ENCODE results near the gene KLF1. TPM values are rescaled to one million over a fixed set of nuclear protein-coding genes. Genes with fewer than 3 reads are reported as not detected.

The KLF1 gene
- 0.75 TPM for total RNA-seq (2013)
- polyA plus RNA-seq (under 1 TPM; 0.24 to 0.45 (median 0.28) TPM), polyA minus RNA-seq (1.8 and 2.3 TPM in 2 replicates), total RNA-seq (0.07 to 2.4 (median 0.33) reads per million in 11 experiments)

DNA sequence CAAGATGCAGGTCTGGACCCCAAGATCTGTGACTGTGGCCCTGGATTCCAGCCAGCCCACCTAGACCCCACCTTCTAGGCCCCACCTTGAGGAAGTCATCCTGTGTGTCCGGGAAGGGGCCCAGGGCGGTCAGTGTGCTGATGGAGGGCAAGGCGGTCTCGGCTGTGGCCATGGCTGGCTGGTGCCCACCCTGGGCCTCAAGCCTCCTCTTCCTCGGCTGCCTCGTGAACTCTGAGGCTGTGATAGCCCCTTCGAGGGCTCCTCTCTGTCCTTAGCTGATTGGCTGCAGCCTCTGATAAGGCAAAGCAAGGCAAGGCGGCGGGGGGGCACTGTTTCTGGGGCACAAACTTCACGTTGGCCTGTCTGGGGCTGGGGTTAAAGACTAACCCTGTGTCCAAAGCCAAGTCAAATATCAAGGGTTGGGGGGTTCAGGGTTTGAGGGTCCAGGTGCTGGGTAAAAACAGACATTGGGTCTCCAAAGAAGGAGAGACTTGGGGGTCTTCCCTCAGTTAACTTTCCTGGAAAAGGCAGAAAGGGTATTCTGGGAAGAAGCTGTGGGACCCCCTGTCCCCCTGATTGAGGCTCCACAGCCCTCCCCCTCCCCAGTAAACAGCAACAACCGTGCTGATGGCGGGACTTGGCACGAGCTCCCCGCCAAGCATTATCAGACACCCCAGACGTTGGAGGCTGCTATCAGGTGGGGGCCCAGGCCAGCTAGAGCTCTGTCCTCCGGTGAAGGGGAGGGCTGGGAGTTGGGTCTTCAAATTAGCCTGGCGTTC, at the start of gene KLF1:
TSS of gene KLF1 (minus strand) at position 233 of the 779 bp plus-strand sequence. CDS start at position 172, 61 bp downstream.
- intact Hi-C loops (cut with micrococcal nuclease), result loop anchor here in 1 of 2 donors (10.0 kb wide), 2 partner anchors 48 to 78 kb away; partner anchors contain the start of genes CALR, DAND5 and FARSA
- Mint-ChIP-seq H3K9me3 (peaks cover 8 to 27% (median 13%) of the 10 kb centered on the region in 7 donors), H3K27ac (peak within 1 kb of the TSS in 1 of 7 donors; percentile 44), H3K4me3 (peak within 1 kb of the TSS; percentile 34 to 70), H3K36me3 (no peaks in the 10 kb centered on the region), H3K4me1 (peaks cover 52% of the 10 kb centered on the region), H3K27me3 (ENCODE audit: low read depth in 3 of 3) (peaks cover 7 to 19% (median 12%) of the 10 kb centered on the region in 3 donors)
- peaks cover 4 to 18% of the 10 kb centered on the region in 2 donors for H3K9me3 ChIP-seq (replicated peaks in 1 of 2; ENCODE audit: control insufficient read depth in 1 of 2, insufficient read depth in 1 of 2, low read length in 2 of 2)
- TF ChIP-seq, protein P1, sequence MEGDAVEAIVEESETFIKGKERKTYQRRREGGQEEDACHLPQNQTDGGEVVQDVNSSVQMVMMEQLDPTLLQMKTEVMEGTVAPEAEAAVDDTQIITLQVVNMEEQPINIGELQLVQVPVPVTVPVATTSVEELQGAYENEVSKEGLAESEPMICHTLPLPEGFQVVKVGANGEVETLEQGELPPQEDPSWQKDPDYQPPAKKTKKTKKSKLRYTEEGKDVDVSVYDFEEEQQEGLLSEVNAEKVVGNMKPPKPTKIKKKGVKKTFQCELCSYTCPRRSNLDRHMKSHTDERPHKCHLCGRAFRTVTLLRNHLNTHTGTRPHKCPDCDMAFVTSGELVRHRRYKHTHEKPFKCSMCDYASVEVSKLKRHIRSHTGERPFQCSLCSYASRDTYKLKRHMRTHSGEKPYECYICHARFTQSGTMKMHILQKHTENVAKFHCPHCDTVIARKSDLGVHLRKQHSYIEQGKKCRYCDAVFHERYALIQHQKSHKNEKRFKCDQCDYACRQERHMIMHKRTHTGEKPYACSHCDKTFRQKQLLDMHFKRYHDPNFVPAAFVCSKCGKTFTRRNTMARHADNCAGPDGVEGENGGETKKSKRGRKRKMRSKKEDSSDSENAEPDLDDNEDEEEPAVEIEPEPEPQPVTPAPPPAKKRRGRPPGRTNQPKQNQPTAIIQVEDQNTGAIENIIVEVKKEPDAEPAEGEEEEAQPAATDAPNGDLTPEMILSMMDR (IDR thresholded peaks at IDR 0.05), result no peak
- H3K79me2 ChIP-seq (ENCODE audit: insufficient read depth, low read length), result peaks cover 11% of the 10 kb centered on the region
- peak within 1 kb of the TSS; percentile 87 for H2AFZ ChIP-seq (ENCODE audit: insufficient read depth, low read depth, low read length, poor library complexity, severe bottlenecking)
- H3K9ac ChIP-seq (ENCODE audit: insufficient read depth, low read length, poor library complexity, severe bottlenecking), result peak within 1 kb of the TSS; percentile 56
- H3K4me3 ChIP-seq (replicated peaks in 1 of 3; ENCODE audit: low read depth in 2 of 3, low read length in 3 of 3), result peak within 1 kb of the TSS in 2 of 3 experiments; percentile 22 to 69
- 87% methylated on average over 13 of the region's 17 CpGs for WGBS (ENCODE audit: insufficient coverage)
- peaks cover 6% of the 10 kb centered on the region for H4K20me1 ChIP-seq (ENCODE audit: insufficient read depth, low read length)
- H3K27ac ChIP-seq (ENCODE audit: low read depth in 1 of 2, low read length in 2 of 2), result no peak within 1 kb of the TSS
- H3K4me2 ChIP-seq (replicated peaks; ENCODE audit: extremely low read depth, low read length, poor library complexity, severe bottlenecking), result peak within 1 kb of the TSS; percentile 70
- H3K4me1 ChIP-seq (ENCODE audit: control insufficient read depth in 1 of 2, insufficient read depth in 2 of 2, low read length in 2 of 2), result peaks cover 55 to 62% of the 10 kb centered on the region in 2 donors
- no peaks in the 10 kb centered on the region for H3K36me3 ChIP-seq (replicated peaks in 1 of 2; ENCODE audit: control insufficient read depth in 1 of 2, insufficient read depth in 2 of 2, low read length in 2 of 2)
- DNase-seq, result no peak
- peaks cover 0 to 6% of the 10 kb centered on the region in 2 donors for H3K27me3 ChIP-seq (ENCODE audit: control insufficient read depth in 2 of 2, insufficient read depth in 2 of 2, low read length in 2 of 2)

DNA sequence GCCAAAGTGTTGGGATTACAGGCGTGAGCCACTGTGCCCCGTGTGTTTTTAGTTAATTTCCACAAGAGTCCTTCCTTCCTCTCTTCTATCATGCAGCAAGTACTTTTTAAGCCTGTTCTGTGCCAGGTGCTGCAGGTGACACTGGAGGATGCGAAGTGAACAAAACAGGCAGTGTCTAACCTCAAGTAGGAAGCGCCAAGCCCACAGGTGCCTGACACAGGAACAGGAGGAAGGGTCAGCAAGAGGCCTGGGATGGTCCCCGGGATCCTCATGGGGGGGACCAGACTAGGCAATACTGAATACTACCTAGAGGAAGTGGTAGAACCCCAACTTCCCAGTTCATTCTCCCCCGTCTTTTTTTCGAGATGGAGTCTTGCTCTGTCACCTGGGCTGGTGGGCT, 49.6 kb upstream of the KLF1 start:
- TF ChIP-seq, protein P1 (IDR thresholded peaks at IDR 0.05), result no peak
- Histone ChIP-seq H3K9me3 (replicated peaks in 1 of 2; ENCODE audit: control insufficient read depth in 1 of 2, insufficient read depth in 1 of 2, low read length in 2 of 2) (no peaks in the 10 kb centered on the region), H3K36me3 (replicated peaks in 1 of 2; ENCODE audit: control insufficient read depth in 1 of 2, insufficient read depth in 2 of 2, low read length in 2 of 2) (peaks cover 18 to 20% of the 10 kb centered on the region in 2 donors), H3K79me2 (ENCODE audit: insufficient read depth, low read length) (peaks cover 59% of the 10 kb centered on the region), H4K20me1 (ENCODE audit: insufficient read depth, low read length) (peaks cover 35% of the 10 kb centered on the region), H3K27ac (ENCODE audit: low read depth in 1 of 2, low read length in 2 of 2) (no peak overlapping the region), H3K9ac (ENCODE audit: insufficient read depth, low read length, poor library complexity, severe bottlenecking) (no peak overlapping the region), H3K4me2 (replicated peaks; ENCODE audit: extremely low read depth, low read length, poor library complexity, severe bottlenecking) (peak overlapping the region; percentile 94), H3K4me1 (ENCODE audit: control insufficient read depth in 1 of 2, insufficient read depth in 2 of 2, low read length in 2 of 2) (peaks cover 58 to 68% of the 10 kb centered on the region in 2 donors), H3K27me3 (ENCODE audit: control insufficient read depth in 2 of 2, insufficient read depth in 2 of 2, low read length in 2 of 2) (no peaks in the 10 kb centered on the region), H3K4me3 (replicated peaks in 1 of 3; ENCODE audit: low read depth in 2 of 3, low read length in 3 of 3) (peak overlapping the region in 1 of 3 experiments; percentile 100), H2AFZ (ENCODE audit: insufficient read depth, low read depth, low read length, poor library complexity, severe bottlenecking) (no peak overlapping the region)
- Mint-ChIP-seq H3K27ac (peak overlapping the region in 4 of 7 donors; percentile 4 to 56 (median 38)), H3K4me3 (no peak overlapping the region), H3K36me3 (peaks cover 20 to 22% of the 10 kb centered on the region in 2 donors), H3K4me1 (peaks cover 55% of the 10 kb centered on the region), H3K9me3 (no peaks in the 10 kb centered on the region), H3K27me3 (ENCODE audit: low read depth in 3 of 3) (peaks cover 0 to 2% (median 1%) of the 10 kb centered on the region in 3 donors)
- intact Hi-C loops (cut with micrococcal nuclease), result loop anchor here (5.0 to 10.0 kb wide), 2 partner anchors 52 to 144 kb away; partner anchors contain the start of genes DNASE2 (in 1 of the 2), JUNB (in 1 of the 2) and KLF1 (in 1 of the 2)
- DNase-seq, result no peak
- WGBS (ENCODE audit: insufficient coverage), result 0% methylated on average over 2 of the region's 7 CpGs
